Neural cell (in vitro differentiated cells): ENCODE measurements around the gene ITPK1. TPM values are rescaled to one million over a fixed set of nuclear protein-coding genes. Genes with fewer than 3 reads are reported as not detected.
"Not testable (repeated sequence)": the region's sequence is repeated elsewhere in the genome, so short reads cannot be mapped to it uniquely, and the experiment has no call there.

Source experiments
- H2AFZ ChIP-seq: fragments of 200-600, 300-800 bp; sonication (generic), shearing (Covaris generic); 2 replicates; pipeline ENCODE4 v1.6.0; 2014; ENCODE audit warnings: low read depth, mild to moderate bottlenecking, antibody characterized with exemption, low read length, moderate library complexity
- H3F3A ChIP-seq: fragments of 200-600 bp; shearing (Covaris generic); 2 replicates; pipeline ENCODE4 v1.6.1; 2016; ENCODE audit warnings: mild to moderate bottlenecking, moderate library complexity, mixed read lengths, antibody characterized with exemption, low read length; ENCODE audit not compliant: insufficient read depth, poor library complexity, severe bottlenecking
- H3K27ac ChIP-seq: fragments of 200-600, 300-800 bp; sonication (generic), shearing (Covaris generic); 2 replicates; pipeline ENCODE4 v1.5.1; 2014; ENCODE audit warnings: mild to moderate bottlenecking, low read length, moderate library complexity
- H3K27me3 ChIP-seq: fragments of 300-800, 200-600 bp; sonication (generic), shearing (Covaris generic); 2 replicates; pipeline ENCODE4 v1.6.0; 2014; ENCODE audit warnings: mild to moderate bottlenecking, low read depth, low read length, moderate library complexity; ENCODE audit not compliant: insufficient read depth
- H3K36me3 ChIP-seq: fragments of 300-800, 200-600 bp; sonication (generic), shearing (Covaris generic); 2 replicates; pipeline ENCODE4 v1.5.1; 2014; ENCODE audit warnings: mild to moderate bottlenecking, antibody characterized with exemption, low read length, moderate library complexity; ENCODE audit not compliant: insufficient read depth
- H3K4me2 ChIP-seq: fragments of 300-800, 200-600 bp; sonication (generic), shearing (Covaris generic); 2 replicates; pipeline ENCODE4 v1.6.0; 2014; ENCODE audit warnings: mild to moderate bottlenecking, low read length
- H3K4me3 ChIP-seq: fragments of 300-800, 200-600 bp; sonication (generic), shearing (Covaris generic); 2 replicates; pipeline ENCODE4 v1.5.1; 2014; ENCODE audit warnings: mild to moderate bottlenecking, low read length, moderate library complexity
- H3K79me2 ChIP-seq: fragments of 200-600 bp; shearing (Covaris generic); replicated peaks from 2 replicates; pipeline ENCODE4 v1.6.0; 2014; ENCODE audit warnings: mild to moderate bottlenecking, low read length, moderate library complexity; ENCODE audit not compliant: insufficient read depth
- H3K9ac ChIP-seq: fragments of 300-800, 200-600 bp; sonication (generic), shearing (Covaris generic); 2 replicates; pipeline ENCODE4 v1.6.1; 2016; ENCODE audit warnings: mild to moderate bottlenecking, low read length, mixed read lengths
- H3K9me2 ChIP-seq: fragments of 200-600 bp; shearing (Covaris generic); 2 replicates; pipeline ENCODE4 v1.6.1; 2016; ENCODE audit warnings: mild to moderate bottlenecking, low read length, mixed read lengths; ENCODE audit not compliant: insufficient read depth
- H3K9me3 ChIP-seq: fragments of 200-600, 300-800 bp; sonication (generic), shearing (Covaris generic); 2 replicates; pipeline ENCODE4 v1.6.1; 2016; ENCODE audit warnings: mild to moderate bottlenecking, mixed run types, low read length, moderate library complexity, mixed read lengths
- H4K20me1 ChIP-seq: fragments of 200-600 bp; shearing (Covaris generic); 2 replicates; pipeline ENCODE4 v1.6.1; 2016; ENCODE audit warnings: mild to moderate bottlenecking, mixed run types; ENCODE audit not compliant: insufficient read depth
- CTCF ChIP-seq: fragments of 450-650 bp; IDR thresholded peaks from 2 replicates; pipeline ENCODE4 v1.5.1; 2014; ENCODE audit warnings: antibody characterized with exemption, mild to moderate bottlenecking, moderate library complexity; ENCODE audit not compliant: poor library complexity, severe bottlenecking
- EP300 ChIP-seq: fragments of 450-650 bp; conservative IDR thresholded peaks from 2 replicates; pipeline ENCODE4 v1.6.1; 2014; ENCODE audit warnings: antibody characterized with exemption, mild to moderate bottlenecking, moderate library complexity; ENCODE audit not compliant: poor library complexity, severe bottlenecking
- EZH2 ChIP-seq: fragments of 200-600, 300-800 bp; shearing (Covaris generic), sonication (generic); IDR thresholded peaks from 2 replicates; pipeline ENCODE4 v1.6.1; 2014; ENCODE audit warnings: antibody characterized with exemption, low read length, borderline replicate concordance, mild to moderate bottlenecking; ENCODE audit not compliant: insufficient read depth, poor library complexity, severe bottlenecking
- MXI1 ChIP-seq: fragments of 450-650 bp; conservative IDR thresholded peaks from 2 replicates; pipeline ENCODE4 v1.6.1; 2014; ENCODE audit warnings: antibody characterized with exemption, mild to moderate bottlenecking; ENCODE audit not compliant: poor library complexity, severe bottlenecking
- POLR2AphosphoS5 ChIP-seq: IDR thresholded peaks from 2 replicates; pipeline ENCODE4 v1.6.1; 2012
- RAD21 ChIP-seq: fragments of 450-650 bp; conservative IDR thresholded peaks from 2 replicates; pipeline ENCODE4 v1.6.1; 2014; ENCODE audit warnings: antibody characterized with exemption, mild to moderate bottlenecking, moderate library complexity
- REST ChIP-seq: IDR thresholded peaks from 2 replicates; pipeline ENCODE4 v1.6.1; 2012; ENCODE audit warnings: borderline replicate concordance
- SMC3 ChIP-seq: fragments of 450-650 bp; conservative IDR thresholded peaks from 2 replicates; pipeline ENCODE4 v1.6.1; 2014; ENCODE audit warnings: antibody characterized with exemption, mild to moderate bottlenecking, moderate library complexity; ENCODE audit not compliant: poor library complexity
- TAF1 ChIP-seq: IDR thresholded peaks from 2 replicates; pipeline ENCODE4 v1.6.1; 2012; ENCODE audit warnings: low read depth
- polyA plus RNA-seq: library from polyadenylated mRNA; depleted of rRNA; stranded (reverse); fragments of >200 nt; gene quantifications from 2 replicates; pipeline ENCODE4 v1.2.3, GENCODE V29; 2014

Gene ITPK1
- polyA plus RNA-seq, 1 donor from 2014 or later = 65.0 TPM

DNA sequence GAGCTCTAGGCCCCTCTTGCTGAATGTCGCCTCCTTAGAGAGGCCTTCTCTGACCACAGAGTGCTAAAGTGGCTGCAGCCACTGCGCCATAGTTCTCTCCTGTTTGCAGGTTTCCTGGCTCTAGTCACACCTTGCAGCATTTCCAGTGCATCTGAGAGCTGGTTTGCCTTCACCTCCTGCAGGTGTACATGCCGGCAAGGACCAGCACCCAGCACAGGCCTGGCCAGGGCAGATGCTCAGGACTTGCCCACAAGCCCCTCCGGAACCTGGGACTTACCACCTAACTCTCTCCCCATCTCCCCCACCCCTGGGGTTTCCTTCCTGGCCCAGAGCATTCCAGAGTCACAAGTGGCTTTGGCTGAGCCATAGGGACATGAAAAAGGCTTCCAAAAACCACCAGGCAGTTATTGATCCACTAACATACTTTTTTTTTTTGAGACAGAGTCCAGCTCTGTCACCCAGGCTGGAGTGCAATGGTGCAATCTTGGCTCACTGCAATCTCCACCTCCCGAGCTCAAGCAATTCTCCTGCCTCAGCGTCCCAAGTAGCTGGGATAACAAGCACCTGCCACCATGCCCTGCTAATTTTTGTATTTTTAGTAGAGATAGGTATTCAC, 9.1 kb downstream of the ITPK1 start:
- TF ChIP-seq RAD21 (no peak), EP300 (no peak), TAF1 (no peak)
- Histone ChIP-seq H4K20me1 (no peaks in the 10 kb centered on the region), H3K27ac (no peak overlapping the region), H3F3A (no peaks in the 10 kb centered on the region), H3K9me3 (no peaks in the 10 kb centered on the region), H3K4me2 (no peak overlapping the region), H3K4me3 (no peak overlapping the region), H3K9ac (no peak overlapping the region), H3K9me2 (no peaks in the 10 kb centered on the region), H3K27me3 (no peaks in the 10 kb centered on the region), H2AFZ (no peak overlapping the region), H3K36me3 (no peaks in the 10 kb centered on the region), H3K79me2 (peaks cover 19% of the 10 kb centered on the region)

DNA sequence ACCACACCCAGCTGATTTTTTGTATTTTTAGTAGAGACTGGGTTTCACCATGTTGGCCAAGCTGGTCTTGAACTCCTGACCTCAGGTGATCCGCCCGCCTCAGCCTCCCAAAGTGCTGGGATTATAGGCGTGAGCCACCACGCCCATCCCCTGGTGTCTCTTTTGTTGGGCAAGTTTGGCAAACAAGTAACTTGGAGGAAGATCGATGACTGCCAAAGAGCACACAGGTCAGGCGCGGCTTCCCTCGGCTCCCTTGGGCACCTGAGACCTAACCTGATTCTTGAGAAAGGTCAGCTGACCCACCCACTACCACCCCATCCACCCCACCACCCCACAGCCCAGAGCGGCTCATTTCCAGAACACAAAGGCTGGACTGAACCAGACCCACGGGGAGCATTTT, 9.9 kb downstream of the ITPK1 start:
- not testable (repeated sequence) for H4K20me1 ChIP-seq, H3K9ac ChIP-seq, H2AFZ ChIP-seq, H3K36me3 ChIP-seq, H3K27me3 ChIP-seq, H3K27ac ChIP-seq, H3K9me2 ChIP-seq, H3F3A ChIP-seq, H3K9me3 ChIP-seq, H3K4me3 ChIP-seq, H3K4me2 ChIP-seq
- peaks cover 16% of the 10 kb centered on the region for H3K79me2 ChIP-seq

- H2AFZ ChIP-seq = no peak overlapping the region
- H3F3A ChIP-seq = no peaks in the 10 kb centered on the region
- H3K4me2 ChIP-seq = no peak overlapping the region
- H3K79me2 ChIP-seq = peaks cover 16% of the 10 kb centered on the region
- H3K27ac ChIP-seq = no peak overlapping the region
- no peak overlapping the region for H3K4me3 ChIP-seq
- H3K9ac ChIP-seq = no peak overlapping the region
- TF ChIP-seq MXI1 = no peak
- no peak for TF ChIP-seq TAF1
- TF ChIP-seq CTCF = no peak
- TF ChIP-seq EP300 = no peak
- TF ChIP-seq REST = no peak
- no peak for TF ChIP-seq RAD21
- TF ChIP-seq EZH2 = no peak
- no peak for TF ChIP-seq POLR2AphosphoS5
- no peak for TF ChIP-seq SMC3
- H4K20me1 ChIP-seq = no peaks in the 10 kb centered on the region
- no peaks in the 10 kb centered on the region for H3K9me2 ChIP-seq
- no peaks in the 10 kb centered on the region for H3K36me3 ChIP-seq
- no peaks in the 10 kb centered on the region for H3K9me3 ChIP-seq
- no peaks in the 10 kb centered on the region for H3K27me3 ChIP-seq
Measured at GRCh38 chr14:93105362-93105761, 10.4 kb downstream of the ITPK1 start.
